ENCODE measurements around the gene VSTM5.

DNA sequence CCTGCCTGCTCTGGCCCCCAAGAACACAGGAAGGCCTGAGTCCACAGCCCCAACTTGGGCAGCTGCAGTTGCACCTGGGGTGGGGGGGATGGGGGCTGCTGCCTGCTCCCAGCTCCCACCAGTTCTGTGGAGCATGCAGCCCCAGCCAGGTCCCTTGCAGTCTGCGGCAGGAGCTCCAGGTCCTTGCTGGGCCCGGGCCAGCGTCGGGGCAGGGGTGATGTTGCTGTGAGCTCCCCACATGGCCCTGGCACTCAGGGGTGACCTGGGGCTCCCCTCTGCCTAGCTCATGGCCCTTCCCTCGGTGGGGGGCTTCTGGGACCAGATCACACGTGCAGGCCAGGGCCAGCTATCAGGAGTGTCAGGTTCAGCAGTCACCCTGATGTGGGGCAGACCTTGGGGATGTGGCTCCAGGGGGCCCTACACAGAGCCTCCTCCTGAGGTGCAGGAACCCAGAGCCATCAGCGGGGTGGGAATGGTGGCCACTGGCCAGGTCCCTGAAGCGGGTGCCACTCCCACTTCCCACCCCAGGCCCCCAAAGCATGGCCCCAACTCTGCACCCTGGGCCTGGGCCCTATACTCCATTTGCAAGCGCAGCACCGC is 76.7 kb downstream of the VSTM5 start:
- TF ChIP-seq GATA2 (IDR thresholded peaks at IDR 0.05; ENCODE audit: low read depth, low read length) (no peak), GATA3 (IDR thresholded peaks at IDR 0.05; ENCODE audit: low read depth, low read length) (no peak)

Measured in SH-SY5Y (cell line).